Measurements from ENCODE around the gene FN3K. TPM values are rescaled to one million over a fixed set of nuclear protein-coding genes. Genes with fewer than 3 reads are reported as not detected.
A peak's percentile ranks its signal among the peaks of the same experiment; 100 is the strongest.

The FN3K gene
- total RNA-seq, 6 experiments from 2014 or later = 29.6 to 61.6 (median 45.5) TPM

GRCh38 chr17:82689077-82689476 is 46.3 kb upstream of the FN3K start:
- Histone ChIP-seq H3K9me3 (no peaks in the 10 kb centered on the region), H3K4me3 (no peak overlapping the region), H3K27ac (peak overlapping the region in 1 of 3 donors; percentile 96), H3K27me3 (no peaks in the 10 kb centered on the region), H3K36me3 (no peaks in the 10 kb centered on the region), H3K4me1 (peaks cover 0 to 23% (median 6%) of the 10 kb centered on the region in 4 donors)
- ATAC-seq (no peak), DNase-seq (no peak)
- intact Hi-C loops (cut with DNase I) = no loop called here
- TF ChIP-seq POLR2A (IDR thresholded peaks at IDR 0.05) (no peak), CTCF (IDR thresholded peaks at IDR 0.05) (no peak)
- 0% methylated on average over 1 of the region's 8 CpGs for WGBS (ENCODE audit: insufficient coverage, low coverage, low lambda C conversion rate, missing lambda C conversion rate)

DNA sequence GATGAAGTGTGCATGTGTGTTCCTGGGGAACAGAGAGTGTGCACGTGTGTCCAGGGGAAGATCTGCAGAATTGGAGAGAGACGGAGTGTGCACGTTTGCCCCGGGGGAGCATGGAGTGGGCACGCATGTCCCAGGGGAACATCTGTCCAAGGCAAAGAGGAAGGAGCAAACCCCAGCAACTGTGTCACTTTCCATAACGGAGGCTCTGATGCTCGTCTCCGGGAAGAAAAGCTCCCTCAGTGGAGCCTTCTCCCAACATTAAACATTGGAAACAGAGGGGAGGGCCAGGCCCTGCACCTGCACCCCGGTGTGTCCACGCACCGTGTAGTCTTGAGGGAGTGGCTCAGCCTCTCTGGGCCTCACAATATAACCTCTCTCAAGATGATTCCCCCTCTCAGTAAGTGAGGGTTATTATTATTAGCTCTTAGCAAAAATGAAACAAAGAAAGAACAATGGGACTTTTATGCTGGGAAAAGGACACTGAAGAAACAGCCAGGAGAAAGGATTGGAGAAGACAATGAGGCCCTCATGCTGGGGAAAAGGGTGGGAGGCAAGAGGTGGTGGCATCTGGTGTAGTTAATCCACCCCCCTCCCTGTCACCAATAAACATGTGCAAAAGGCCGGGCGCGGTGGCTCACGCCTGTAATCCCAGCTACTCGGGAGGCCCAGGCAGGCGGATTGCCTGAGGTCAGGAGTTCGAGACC is 44.5 kb upstream of the FN3K start:
- H3K9me3 ChIP-seq = no peaks in the 10 kb centered on the region
- H3K4me3 ChIP-seq = no peak overlapping the region
- intact Hi-C loops (cut with DNase I) = no loop called here
- no peaks in the 10 kb centered on the region for H3K36me3 ChIP-seq
- no peak for DNase-seq
- H3K27me3 ChIP-seq = no peaks in the 10 kb centered on the region
- H3K27ac ChIP-seq = no peak overlapping the region
- H3K4me1 ChIP-seq = peaks cover 0 to 19% (median 4%) of the 10 kb centered on the region in 4 donors
- WGBS (ENCODE audit: insufficient coverage, low coverage, low lambda C conversion rate, missing lambda C conversion rate) = 84% methylated on average over 7 of the region's 18 CpGs
- ATAC-seq = no peak
- TF ChIP-seq CTCF (IDR thresholded peaks at IDR 0.05) (no peak), POLR2A (IDR thresholded peaks at IDR 0.05) (no peak)

- Histone ChIP-seq H3K9me3 (no peaks in the 10 kb centered on the region), H3K4me1 (peaks cover 0 to 13% (median 4%) of the 10 kb centered on the region in 4 donors), H3K27ac (no peak overlapping the region), H3K4me3 (no peak overlapping the region), H3K27me3 (no peaks in the 10 kb centered on the region), H3K36me3 (no peaks in the 10 kb centered on the region)
- TF ChIP-seq POLR2A (IDR thresholded peaks at IDR 0.05) (no peak), CTCF (IDR thresholded peaks at IDR 0.05) (no peak)
- WGBS (ENCODE audit: insufficient coverage, low coverage, low lambda C conversion rate, missing lambda C conversion rate) = 85% methylated on average over 4 of the region's 17 CpGs
- intact Hi-C loops (cut with DNase I) = no loop called here
- DNase-seq = no peak
- ATAC-seq = no peak
Observed at GRCh38 chr17:82691714-82692113, 43.7 kb upstream of the FN3K start.

GRCh38 chr17:82692268-82692667 is 43.1 kb upstream of the FN3K start:
- H3K4me3 ChIP-seq = no peak overlapping the region
- no peak for DNase-seq
- H3K36me3 ChIP-seq = no peaks in the 10 kb centered on the region
- no CpG with 5 or more reads among the region's 16 CpGs for WGBS (ENCODE audit: insufficient coverage, low coverage, low lambda C conversion rate, missing lambda C conversion rate)
- ATAC-seq = no peak
- H3K4me1 ChIP-seq = peaks cover 0 to 11% (median 4%) of the 10 kb centered on the region in 4 donors
- intact Hi-C loops (cut with DNase I) = no loop called here
- H3K27me3 ChIP-seq = no peaks in the 10 kb centered on the region
- no peak for TF ChIP-seq CTCF (IDR thresholded peaks at IDR 0.05)
- no peak for TF ChIP-seq POLR2A (IDR thresholded peaks at IDR 0.05)
- H3K27ac ChIP-seq = no peak overlapping the region
- H3K9me3 ChIP-seq = no peaks in the 10 kb centered on the region
